Activated CD4-positive, alpha-beta T cell treated with anti-CD3 and anti-CD28 coated beads for 48 hours (primary cell): ENCODE data around the gene RDM1.
"Not testable (repeated sequence)": the region's sequence is repeated elsewhere in the genome, so short reads cannot be mapped to it uniquely, and the experiment has no call there.

Source experiments
- DNase-seq: peaks from one replicate; pipeline ENCODE4 v3.0.0-alpha.2; 2020

Gene RDM1

GRCh38 chr17:35898283-35899070 is 32.1 kb downstream of the RDM1 start:
- peak; percentile 46 for DNase-seq

DNA sequence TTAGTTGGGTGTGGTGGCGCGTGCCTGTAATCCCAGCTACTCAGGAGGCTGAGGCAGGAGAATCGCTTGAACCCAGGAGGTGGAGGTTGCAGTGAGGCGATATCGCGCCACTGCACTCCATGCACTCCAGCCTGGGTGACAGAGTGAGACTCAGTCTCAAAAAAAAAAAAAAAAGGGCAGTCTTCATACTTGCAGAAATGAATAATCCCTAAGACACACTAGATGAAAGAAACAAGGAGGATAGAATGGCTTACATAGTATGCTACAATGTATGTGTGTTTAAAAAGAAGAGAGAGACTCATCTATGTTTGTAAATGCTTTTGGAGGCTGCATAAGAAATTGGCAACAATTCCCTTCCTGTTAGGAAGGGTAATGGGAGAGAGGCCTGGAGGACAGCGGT is 32.8 kb downstream of the RDM1 start:
- not testable (repeated sequence) for DNase-seq

DNA sequence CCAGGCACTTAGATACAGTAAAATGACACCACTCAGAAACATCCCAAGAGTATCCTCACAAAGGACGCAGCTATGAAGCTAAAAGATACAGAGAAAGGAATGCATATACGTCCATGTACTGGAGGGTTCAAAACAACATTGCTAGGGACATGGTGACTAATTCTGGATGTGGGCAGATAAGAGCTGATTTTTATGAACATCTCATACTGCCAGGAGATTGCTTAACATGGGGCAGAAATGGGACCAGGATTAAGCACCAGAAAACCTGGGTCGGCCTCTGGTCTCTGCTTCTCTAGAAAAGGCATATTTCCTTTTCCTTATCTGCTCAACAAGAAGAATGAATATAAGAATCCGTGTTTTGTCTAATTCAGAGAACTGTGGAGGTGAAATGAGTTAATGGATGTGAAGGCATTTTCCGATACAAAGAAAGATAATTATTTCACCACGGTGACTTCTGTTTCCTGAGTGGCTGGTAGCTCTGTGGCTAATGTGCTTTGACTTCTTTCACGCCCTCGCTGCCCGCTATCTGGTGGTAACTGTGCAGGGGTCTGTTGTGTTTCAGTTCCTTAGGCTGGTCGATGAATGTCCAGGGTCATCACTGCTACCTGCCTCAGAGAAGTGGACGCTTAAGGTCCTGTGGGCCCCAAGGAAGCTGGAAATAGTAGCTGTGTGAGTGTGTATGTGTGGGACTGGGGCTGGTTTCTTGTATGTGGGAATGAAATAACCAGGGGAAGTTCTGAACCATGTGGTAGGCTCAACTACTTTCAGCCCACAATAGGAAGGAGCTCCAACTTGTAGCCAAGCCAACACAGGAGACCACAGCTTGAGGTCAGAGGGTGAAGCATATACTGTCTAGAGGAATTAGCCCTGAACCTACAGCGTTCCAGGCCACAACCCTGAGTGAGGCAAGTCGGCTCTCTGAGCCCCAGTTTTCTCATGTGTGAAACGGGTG is 34.7 kb downstream of the RDM1 start:
- peak; percentile 14 for DNase-seq

DNA sequence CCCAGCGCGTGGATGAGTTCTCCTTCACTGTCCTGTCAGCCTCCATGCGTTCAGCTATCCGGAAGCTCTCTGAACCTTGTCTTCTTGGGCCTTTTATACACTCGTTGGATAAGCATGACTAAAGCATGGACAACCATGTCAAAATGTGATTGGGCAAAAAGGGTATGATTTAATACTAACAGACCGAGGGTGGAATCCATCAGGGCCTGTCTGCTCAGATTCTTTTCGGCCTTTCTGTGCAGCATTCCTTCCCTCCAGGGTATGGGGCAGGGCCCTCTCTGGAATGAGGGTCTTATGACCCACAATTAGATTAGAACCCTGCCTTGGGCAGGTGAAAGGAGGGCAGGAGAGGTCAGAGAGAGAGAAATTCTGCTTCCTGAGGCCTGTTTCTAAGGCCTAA is 36.4 kb downstream of the RDM1 start:
- no peak for DNase-seq

GRCh38 chr17:35893751-35894150 is 36.8 kb downstream of the RDM1 start:
- DNase-seq, result no peak

DNA sequence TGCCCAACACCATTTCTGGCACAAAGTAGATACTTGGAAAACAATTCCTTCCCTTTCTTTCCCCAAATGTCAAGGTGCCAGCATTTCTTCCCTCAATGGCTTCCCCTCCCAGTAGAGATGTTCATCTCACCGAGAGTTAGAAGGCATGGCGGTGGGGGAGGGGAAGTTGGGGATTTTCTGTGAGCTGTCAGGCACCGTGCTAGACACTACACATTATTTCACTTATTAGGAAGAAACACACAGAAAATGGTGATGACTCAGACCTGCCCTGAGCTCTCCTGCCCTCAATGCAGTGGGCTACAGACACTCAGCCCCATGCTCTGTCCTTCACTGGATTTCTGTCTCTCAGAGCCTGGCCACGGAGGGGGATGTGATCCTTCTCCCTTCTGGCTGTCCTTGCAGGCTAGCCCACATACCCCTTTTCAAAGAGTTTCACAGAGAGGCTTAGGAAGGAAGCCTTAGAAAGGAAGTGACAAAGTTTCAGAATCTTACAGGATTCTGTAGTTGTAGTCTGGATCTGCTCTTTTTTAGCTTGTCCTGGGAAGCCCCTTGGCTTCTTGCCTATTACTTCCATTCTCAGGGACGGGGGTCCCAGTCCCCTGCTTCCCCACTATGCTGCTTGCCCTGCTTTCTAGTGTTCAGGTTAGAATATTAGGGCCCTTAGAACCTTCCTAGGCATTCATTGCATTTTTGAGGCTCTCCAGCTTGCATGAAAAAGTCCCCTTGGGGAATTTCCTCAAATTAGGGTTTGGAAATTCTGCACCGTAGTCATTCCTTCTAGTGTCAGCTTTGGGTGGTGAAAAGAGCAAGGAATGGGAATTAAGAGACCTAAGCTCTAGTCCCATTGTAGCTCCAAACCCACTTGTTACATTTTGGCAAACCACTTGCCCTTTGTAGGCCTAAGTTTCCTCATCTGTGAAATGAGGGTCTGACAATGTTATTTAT is 38.2 kb downstream of the RDM1 start:
- peak; percentile 70 for DNase-seq

GRCh38 chr17:35891269-35891668 is 39.3 kb downstream of the RDM1 start:
- DNase-seq, result no peak

DNA sequence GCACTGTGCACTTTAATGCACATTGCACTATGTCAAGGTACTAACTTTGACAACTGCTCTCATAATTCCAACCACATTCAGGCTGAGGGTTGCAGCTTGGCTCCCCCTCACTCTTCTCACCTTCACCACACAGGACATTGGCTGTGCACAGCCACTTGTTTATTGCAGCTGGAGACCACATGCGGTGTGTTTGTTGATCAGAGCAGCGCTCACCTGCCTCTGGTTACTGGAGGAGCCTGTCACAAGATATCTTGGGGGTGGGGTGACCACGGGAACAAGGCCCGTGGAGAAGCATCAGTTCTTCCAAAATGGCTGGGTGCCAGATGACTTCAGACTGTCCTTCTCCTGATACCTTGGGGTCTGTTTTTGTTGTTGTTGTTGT is 39.8 kb downstream of the RDM1 start:
- peak; percentile 16 for DNase-seq

DNA sequence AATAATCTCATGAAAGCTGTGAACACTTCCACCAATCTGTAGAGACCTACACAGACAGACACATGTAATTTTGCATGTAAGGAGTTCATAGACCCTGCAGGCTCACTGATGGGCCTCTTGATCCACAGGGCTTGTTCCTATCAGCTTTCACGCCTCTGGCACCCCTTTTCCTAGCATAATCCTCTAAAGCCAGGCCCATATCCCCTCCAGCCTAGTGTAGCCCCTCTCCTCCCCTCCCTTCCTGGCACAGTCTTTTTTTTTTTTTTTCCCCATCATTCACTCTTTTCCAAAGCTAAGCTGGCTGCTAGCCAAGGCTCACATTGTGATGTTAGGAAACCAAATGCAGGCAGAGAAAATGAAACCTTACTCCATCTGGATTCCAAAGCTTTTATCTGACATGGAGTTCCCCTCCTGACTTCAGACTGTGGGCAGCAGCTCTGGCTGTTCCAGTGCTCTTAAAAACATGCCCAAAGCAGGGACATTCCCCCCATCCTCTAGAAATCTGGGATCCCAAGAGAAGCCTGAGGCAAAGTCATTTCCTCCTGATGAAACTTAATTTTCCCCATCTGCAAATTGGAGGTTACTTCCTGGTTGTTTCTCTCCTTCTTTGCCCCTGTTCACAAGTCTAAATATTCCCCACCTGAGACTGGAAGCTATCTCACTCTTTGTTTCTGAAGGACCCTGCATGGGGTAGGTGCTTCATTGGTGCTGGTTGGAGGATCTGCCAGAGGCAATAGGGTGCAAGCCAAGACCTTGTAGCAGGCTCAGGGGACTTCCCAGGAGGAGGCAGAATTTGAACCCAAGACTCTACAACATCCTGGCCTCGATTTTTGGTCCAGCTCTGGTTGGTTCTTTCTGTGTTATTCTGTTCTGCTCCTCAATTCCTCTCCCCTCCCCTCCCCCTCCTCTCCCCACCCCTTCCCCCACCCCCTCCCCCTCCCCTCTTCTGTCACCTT is 40.5 kb downstream of the RDM1 start:
- no peak for DNase-seq

- DNase-seq, result peak; percentile 17
These were observed 41.3 kb downstream of the RDM1 start for GRCh38 chr17:35889241-35889640.

GRCh38 chr17:35879773-35880654 is 50.6 kb downstream of the RDM1 start, which contains the start of gene CCL5:
Gene CCL5, minus strand, starts transcription at chr17:35880360.
- DNase-seq, result peak; percentile 43

DNA sequence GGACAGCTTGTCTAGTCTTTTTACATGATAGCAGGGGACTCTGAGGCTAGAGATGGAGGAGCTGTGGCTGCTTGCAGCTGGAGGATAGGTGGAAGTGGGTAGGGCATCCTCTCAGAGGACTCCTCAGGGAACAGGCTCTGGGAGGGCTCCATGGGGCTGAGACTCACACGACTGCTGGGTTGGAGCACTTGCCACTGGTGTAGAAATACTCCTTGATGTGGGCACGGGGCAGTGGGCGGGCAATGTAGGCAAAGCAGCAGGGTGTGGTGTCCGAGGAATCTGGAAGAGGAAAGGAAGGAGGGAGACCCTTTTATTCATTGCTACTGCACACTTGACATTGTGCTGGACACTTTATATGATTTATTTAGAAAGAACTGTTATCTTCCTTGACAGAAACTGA is 52.2 kb downstream of the RDM1 start:
- no peak for DNase-seq

- no peak for DNase-seq
These were observed 53.1 kb downstream of the RDM1 start for GRCh38 chr17:35877345-35878029.

DNA sequence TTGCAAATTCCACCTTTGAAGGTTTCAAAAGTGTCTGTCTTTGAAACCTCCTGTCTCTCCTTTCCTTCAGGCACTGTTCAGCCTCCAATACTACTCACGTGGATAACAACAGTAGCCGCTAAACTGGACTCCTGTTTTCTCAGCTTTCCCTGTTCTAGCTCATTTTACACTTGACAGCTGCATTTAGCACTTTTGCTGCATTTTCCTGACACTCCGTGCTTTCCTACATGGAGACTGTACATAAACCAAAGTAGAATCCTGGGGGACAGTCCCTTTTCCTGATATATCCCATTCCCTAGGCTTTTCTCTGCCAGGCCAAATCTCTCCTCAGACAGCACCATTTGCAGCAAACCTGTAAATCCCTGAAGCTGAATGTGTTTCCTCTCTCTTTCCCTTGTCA is 54.0 kb downstream of the RDM1 start:
- DNase-seq, result no peak

DNA sequence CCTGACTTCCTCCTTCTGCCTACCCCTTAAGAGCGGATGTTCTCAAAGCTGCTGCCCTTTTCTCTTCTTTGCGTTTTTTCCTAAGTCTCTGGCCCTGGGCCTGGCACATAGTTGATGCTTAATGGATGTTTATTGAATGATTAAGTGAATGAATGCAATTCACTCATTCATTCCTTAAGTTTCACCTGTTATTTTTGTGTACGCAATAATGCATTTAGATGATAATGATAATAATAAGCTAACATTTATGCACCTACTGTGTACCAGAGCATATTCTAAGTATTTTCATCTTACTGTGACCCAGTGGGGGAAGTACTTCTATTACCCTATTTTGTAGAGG is 54.8 kb downstream of the RDM1 start:
- DNase-seq, result no peak

DNA sequence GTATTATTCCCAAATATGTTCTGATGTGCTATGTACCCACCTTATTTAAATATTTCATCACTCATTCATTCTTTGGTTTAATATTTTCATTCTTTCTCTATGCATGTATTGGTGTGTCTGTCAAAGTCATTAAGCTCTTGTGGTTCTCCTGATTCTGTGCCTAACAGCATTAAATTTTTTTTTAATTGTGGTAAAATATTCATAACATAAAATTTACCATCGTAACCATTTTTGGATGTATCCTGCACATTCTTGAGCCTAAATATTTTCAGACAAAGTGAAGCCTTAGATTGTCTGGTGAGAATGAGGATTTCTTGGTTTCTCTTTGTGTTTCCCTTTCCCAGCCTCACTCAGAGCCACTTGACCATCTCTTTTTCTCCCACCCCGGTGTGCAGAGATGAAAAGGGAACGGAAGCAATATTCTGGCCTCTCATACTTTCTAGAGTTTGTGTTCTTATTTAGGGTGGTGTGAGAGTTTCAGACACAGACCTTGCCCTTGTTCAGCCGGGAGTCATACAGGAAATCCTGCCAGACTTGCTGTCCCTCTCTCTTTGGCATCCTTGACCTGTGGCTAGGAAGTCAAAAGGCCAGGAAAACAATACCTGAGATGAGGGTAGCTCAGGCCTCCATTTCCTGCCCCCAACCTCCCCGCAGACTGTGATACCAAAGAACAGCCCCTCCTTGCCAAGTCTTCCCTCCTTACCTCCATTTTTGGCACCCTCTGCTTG is 55.3 kb downstream of the RDM1 start:
- no peak for DNase-seq

GRCh38 chr17:35872196-35872980 is 58.2 kb downstream of the RDM1 start:
- no peak for DNase-seq
